GM21529 (cell line): ENCODE data around the gene DCAKD.

Source experiments
- ATAC-seq: cut with Tn5 transposase; IDR thresholded peaks from one replicate; pipeline ENCODE4 v1.9.1; 2021; ENCODE audit not compliant: unreplicated experiment

Gene DCAKD, protein sequence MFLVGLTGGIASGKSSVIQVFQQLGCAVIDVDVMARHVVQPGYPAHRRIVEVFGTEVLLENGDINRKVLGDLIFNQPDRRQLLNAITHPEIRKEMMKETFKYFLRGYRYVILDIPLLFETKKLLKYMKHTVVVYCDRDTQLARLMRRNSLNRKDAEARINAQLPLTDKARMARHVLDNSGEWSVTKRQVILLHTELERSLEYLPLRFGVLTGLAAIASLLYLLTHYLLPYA

DNA sequence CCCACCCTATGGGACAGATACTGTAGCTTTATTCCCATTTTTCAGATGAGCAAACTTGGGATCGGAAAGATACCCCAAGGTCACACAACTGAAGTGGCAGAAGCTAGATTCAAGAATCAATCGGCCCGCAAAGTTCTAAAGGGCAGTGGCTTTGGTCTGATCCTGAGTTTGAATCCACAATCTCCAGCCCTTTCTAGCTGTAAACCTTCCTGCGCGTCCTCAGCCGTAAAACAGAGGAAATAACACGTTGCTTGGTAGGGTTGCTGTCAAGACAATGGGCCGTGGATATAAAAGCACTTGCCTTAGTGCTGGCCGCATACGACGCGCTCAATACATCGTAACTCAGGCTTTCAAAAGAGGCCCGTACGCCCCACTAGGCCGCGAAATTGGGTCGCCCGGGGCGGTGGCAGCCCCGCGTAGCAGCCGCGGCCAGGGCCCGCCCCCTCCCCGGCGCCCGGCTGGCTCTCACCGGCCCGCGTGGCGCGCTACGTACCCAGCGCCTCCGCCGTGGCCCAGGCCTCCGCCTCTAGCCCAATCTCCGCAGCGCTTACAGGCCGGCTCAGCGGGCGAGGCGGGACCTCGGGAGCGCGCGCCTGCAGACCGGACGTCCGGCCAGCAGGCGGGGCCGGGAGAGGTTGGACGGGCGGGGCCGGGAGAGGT, at the start of gene DCAKD:
TSS of gene DCAKD (minus strand) at position 573 of the 660 bp plus-strand sequence. CDS start 16,747 bp downstream, outside the sequence.
- peak; percentile 94 for ATAC-seq

- ATAC-seq: no peak
Measured at GRCh38 chr17:45098869-45099616, 47.6 kb upstream of the DCAKD start.

- ATAC-seq: no peak
Measured at GRCh38 chr17:45098081-45098868, 46.8 kb upstream of the DCAKD start.

DNA sequence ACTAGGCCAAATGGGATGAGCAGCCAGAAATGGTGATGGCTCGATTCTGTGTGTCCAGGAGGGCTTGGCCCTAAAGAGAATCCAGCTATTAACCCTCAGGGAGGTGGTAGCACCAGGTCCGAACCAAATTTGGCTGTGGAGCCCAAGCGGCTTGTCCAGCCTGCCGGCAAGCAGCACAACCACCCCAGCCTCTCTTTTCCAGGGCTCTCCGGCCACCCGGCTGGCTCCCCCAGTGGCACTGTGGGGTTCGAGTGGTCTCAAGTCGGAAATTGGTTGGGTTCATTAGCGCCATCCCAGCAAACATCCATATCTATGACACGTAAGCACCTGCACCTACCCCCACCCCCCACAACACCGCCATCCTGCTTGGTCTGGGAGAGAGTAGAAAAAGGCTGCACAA, 45.5 kb upstream of the DCAKD start:
- no peak for ATAC-seq

GRCh38 chr17:45096141-45096540, 44.7 kb upstream of the DCAKD start:
- ATAC-seq: no peak

GRCh38 chr17:45093444-45094110, 42.1 kb upstream of the DCAKD start:
- no peak for ATAC-seq

- no peak for ATAC-seq
Measured at GRCh38 chr17:45092911-45093430, 41.5 kb upstream of the DCAKD start.

DNA sequence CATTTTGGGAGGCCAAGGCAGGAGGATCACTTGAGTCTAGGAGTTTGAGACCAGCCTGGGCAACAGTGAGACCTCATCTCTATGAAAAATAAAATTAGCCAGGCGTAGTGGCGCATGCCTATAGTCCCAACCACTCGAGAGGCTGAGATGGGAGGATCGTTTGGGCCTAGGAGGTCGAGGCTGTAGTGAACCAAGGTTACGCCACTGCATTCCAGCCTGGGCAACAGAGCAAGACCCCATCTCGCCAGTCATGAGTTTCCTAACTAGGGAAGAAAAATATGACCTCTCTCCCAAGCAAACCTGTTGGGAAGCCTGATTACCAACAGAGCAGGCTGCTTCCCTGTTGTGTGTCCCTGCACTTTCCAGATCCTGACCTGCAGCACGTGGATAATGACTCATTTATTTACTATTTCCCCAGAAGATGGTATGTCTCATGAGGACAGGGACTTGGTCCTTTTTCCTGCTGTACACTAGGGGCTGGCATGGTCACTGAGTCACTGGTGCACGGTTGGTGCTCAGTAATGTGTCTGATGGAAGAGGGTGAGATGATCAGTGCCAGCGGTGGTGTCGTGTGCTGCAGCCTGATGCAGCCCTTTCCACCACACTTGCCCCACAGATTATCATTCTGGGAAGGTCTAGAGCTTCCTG, 40.5 kb upstream of the DCAKD start:
- no peak for ATAC-seq

DNA sequence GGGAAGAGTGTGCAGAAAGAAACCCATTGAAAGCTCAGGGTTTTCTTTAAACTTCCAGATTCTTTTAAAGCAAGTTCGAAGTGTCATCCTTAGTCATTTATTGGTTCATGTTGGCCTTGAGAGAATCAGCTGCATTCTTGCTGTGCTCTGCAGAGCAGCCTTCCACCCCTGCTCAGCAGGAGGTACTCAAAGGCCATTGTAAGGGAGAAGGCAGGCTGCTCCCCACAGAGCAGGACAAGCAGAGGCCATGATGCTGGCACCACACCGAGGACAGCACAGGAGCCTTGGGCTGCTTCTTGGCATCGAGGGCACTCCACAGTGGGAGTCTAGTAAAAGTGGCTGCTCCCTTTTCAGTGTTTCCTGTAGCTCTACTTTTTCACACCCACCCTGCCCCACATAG, 39.3 kb upstream of the DCAKD start:
- ATAC-seq: no peak

GRCh38 chr17:45088741-45089140, 37.3 kb upstream of the DCAKD start:
- ATAC-seq: no peak

- ATAC-seq: no peak
Measured at GRCh38 chr17:45087978-45088377, 36.5 kb upstream of the DCAKD start.

DNA sequence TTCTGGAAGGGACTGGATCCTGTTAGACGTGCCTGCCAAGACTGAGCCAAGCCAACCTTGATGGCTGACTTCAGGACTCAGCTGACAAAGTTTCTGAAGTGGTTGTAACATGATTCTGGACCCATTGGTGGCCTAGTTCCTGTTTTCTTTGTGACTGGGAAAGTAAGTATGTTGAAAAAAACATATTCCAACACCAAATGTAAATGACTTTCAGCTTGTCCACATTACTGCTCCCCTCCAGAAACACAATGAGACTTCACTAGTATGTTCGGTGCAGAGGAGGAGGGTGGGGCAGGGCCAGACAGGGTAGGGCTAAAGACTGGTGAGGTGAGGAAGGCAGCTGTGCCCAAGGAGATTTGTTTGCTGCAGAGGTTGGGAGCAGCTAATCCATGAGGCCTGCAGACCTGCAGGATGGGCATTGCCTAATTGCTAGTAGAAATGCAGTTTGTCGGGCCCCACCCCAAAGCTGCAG, 36.1 kb upstream of the DCAKD start:
- no peak for ATAC-seq

DNA sequence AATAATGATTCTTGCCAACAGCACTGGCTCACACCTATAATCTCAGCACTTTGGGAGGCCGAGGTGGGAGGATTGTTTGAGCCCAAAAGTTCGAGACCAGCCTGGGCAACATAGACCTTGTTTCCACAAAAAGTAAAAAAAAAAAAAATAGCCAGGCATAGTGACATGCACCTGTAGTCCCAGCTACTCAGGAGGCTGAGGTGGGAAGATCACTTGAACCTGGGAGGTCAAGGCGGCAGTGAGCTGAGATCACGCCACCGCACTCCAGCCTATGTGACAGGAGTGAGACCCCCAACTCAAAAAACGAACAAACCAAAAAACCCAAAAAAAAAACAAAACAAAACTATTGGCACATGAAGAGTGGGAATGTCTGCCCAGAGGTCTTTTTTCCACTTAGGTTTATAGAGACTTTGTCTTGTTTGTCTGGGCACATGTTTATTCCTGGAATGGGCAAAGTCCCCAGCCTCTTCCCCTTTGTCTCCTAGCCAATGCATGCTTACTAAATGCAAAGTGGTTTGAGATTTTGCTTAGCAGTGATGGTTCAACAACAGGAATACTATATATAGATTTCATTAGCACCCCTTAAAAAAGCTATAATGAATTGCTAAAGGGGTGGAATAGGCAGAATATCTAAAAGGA, 35.6 kb upstream of the DCAKD start:
- no peak for ATAC-seq

DNA sequence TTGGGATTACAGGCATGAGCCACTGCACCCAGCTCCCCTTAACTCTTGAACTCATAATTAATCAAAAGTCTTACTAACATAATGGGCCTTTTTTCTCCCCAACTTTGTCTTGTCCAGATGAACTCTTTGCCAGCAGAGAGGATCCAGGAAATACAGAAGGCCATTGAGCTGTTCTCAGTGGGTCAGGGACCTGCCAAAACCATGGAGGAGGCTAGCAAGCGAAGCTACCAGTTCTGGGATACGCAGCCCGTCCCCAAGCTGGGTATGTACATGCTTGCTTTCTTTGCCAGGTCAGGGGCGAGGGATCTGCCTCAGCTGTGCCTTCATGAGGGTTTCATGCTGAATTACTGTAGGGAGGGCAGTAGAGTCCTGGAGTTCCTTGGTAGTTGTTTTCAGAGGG, 35.0 kb upstream of the DCAKD start:
- no peak for ATAC-seq

DNA sequence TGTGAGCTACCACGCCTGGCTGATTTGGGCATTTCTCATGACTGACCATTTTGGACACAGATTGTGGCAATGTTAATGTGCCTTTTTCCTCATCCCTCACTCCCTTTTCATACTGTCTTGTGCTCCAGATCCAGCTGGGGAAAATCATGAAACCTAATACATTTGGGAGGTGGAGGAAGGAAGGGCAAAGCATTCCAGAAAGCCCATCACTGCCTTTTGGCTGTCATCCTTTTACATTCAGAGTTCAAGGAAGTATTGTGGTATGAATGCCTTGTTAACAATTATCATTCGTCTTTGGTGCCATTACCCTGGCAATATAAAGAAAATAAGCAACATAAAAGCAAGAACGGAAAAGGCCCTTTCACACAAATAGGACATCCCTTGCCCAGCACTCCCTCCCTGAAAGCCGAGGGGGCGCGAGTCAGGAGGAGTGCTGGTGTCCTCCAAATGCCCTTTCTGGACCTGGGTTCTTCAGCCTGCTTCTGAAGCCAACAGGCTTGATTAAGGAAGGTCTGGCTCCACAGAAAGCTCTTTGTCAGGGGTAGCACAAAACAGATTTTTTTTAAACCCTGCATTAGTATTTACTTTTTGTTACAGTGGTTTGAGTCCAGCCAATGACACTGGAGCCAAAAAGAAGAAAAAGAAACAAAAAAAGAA, 29.7 kb upstream of the DCAKD start:
- no peak for ATAC-seq

DNA sequence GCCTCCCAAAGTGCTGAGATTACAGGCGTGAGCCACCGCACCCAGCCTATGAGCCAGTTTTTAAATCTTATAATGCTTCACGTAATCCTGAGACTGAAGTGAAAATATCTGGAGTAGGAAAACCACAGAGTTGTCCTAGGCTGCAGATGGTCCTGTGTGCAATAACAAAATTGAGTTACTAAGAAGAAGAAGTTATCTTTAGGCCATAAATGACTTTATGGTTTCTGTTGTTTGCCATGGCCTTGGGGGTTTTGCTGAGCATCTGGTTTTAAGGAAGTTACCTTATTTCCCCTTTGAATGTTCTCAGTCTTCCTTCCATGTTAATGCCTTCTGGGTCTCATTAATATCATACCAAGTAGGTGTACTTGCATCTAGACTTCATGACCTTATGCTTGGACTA, 26.2 kb upstream of the DCAKD start:
- no peak for ATAC-seq

GRCh38 chr17:45073414-45074070, 22.1 kb upstream of the DCAKD start:
- ATAC-seq: no peak

GRCh38 chr17:45070809-45071208, 19.4 kb upstream of the DCAKD start:
- ATAC-seq: no peak
